Upper lobe of right lung (tissue), 1 donor: ENCODE measurements around the gene HMGB3. TPM values are rescaled to one million over a fixed set of nuclear protein-coding genes. Genes with fewer than 3 reads are reported as not detected.

Experiments
- ATAC-seq: fragments of 200-7000 bp; cut with Tn5 transposase; one replicate; pipeline ENCODE4 v1.9.1; 2020; ENCODE audit warnings: mild to moderate bottlenecking, moderate library complexity
- DNase-seq: peaks from one replicate; pipeline ENCODE4 v3.0.0-alpha.2; 2020
- H3K27ac ChIP-seq: fragments of 200-600 bp; one replicate; pipeline ENCODE4 v1.8.0; 2022
- H3K27me3 ChIP-seq: fragments of 200-600 bp; one replicate; pipeline ENCODE4 v1.8.0; 2022; ENCODE audit warnings: mild to moderate bottlenecking
- H3K36me3 ChIP-seq: fragments of 200-600 bp; one replicate; pipeline ENCODE4 v1.8.0; 2022
- H3K4me1 ChIP-seq: fragments of 200-600 bp; one replicate; pipeline ENCODE4 v1.8.0; 2022
- H3K4me3 ChIP-seq: fragments of 200-600 bp; one replicate; pipeline ENCODE4 v1.8.0; 2022; ENCODE audit warnings: mild to moderate bottlenecking
- H3K9me3 ChIP-seq: fragments of 200-600 bp; one replicate; pipeline ENCODE4 v1.8.0; 2022
- intact Hi-C: fragments of 100-400 bp; cut with DNase I; formaldehyde crosslinking; loops from one replicate; pipeline ENCODE4 v1.11.0; 2022
- total RNA-seq: library from RNA; stranded (reverse); fragmentation: NEBNext Ultra II Directional; extraction: Animal tissue kit (Norgen Biotek cat#: 25700); gene quantifications from one replicate; pipeline ENCODE4 v1.2.1, GENCODE V29; 2021
- TF ChIP-seq, protein P1 (sequence below): fragments of 200-600 bp; IDR thresholded peaks from one replicate; pipeline ENCODE4 v1.8.0; 2022; ENCODE audit warnings: antibody characterized with exemption
- donor health status: DM: no; HTN: yes; CAD: no; lungs with severe emphysema.

HMGB3 gene
- total RNA-seq, 1 donor from 2014 or later, result 19.5 TPM

DNA sequence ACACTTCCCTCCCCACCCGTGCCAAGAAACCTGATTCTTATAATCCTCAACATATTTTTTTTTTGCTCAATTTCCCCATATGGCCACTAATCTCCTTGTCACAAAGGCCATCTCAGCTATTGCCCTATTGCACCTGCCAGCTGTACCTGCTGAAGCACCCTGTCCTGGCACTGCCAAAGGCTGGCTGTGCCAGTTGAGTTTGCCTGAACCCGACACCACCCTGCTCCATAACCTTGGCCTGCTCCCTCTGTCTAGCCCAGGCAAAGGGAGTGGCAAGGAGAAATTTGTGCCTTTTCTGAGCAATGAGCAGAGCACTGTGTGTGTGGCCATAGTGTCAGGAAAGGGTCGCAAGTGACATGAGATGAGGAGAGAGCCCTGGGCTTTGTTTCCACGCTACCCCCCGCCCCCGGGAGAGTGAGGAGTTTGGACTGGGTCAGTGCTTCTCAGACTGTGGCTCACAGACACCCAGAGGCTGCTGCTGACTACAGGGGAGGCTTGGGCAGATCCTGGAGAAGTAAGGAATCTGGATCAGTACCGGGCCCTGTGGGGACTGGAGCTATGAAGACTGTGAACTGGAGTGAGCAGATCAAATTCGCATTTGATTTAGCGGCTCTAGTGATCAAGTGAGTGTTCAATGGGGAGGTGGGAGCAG, 42.2 kb upstream of the HMGB3 start:
- Histone ChIP-seq H3K9me3 (no peaks in the 10 kb centered on the region), H3K27ac (no peak overlapping the region), H3K36me3 (no peaks in the 10 kb centered on the region), H3K4me1 (no peaks in the 10 kb centered on the region), H3K4me3 (no peak overlapping the region), H3K27me3 (no peaks in the 10 kb centered on the region)
- no peak for DNase-seq
- TF ChIP-seq, protein P1, sequence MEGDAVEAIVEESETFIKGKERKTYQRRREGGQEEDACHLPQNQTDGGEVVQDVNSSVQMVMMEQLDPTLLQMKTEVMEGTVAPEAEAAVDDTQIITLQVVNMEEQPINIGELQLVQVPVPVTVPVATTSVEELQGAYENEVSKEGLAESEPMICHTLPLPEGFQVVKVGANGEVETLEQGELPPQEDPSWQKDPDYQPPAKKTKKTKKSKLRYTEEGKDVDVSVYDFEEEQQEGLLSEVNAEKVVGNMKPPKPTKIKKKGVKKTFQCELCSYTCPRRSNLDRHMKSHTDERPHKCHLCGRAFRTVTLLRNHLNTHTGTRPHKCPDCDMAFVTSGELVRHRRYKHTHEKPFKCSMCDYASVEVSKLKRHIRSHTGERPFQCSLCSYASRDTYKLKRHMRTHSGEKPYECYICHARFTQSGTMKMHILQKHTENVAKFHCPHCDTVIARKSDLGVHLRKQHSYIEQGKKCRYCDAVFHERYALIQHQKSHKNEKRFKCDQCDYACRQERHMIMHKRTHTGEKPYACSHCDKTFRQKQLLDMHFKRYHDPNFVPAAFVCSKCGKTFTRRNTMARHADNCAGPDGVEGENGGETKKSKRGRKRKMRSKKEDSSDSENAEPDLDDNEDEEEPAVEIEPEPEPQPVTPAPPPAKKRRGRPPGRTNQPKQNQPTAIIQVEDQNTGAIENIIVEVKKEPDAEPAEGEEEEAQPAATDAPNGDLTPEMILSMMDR, result no peak
- intact Hi-C loops, result no loop called here
- ATAC-seq, result no peak

DNA sequence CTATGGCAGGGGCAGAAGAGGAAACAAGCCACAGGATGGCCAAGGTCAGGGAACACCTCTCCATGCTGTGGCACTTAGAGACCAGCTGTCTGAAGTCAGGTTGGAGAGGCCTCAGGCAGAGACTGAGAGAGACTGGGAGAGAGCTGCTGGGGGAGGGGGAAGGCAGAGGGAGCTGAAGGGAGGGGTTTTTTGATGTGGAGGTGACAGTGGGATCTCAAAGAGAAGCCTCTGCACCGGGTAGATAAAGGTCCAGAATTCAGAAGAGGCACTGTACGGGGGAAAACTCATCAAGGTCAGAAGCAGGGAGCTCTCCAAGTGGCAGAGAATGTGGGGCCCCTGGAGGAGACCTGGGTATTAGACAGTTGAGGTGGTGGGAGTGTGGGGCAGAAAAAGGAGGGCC, 41.6 kb upstream of the HMGB3 start:
- intact Hi-C loops, result no loop called here
- TF ChIP-seq, protein P1, result no peak
- no peaks in the 10 kb centered on the region for H3K27me3 ChIP-seq

DNA sequence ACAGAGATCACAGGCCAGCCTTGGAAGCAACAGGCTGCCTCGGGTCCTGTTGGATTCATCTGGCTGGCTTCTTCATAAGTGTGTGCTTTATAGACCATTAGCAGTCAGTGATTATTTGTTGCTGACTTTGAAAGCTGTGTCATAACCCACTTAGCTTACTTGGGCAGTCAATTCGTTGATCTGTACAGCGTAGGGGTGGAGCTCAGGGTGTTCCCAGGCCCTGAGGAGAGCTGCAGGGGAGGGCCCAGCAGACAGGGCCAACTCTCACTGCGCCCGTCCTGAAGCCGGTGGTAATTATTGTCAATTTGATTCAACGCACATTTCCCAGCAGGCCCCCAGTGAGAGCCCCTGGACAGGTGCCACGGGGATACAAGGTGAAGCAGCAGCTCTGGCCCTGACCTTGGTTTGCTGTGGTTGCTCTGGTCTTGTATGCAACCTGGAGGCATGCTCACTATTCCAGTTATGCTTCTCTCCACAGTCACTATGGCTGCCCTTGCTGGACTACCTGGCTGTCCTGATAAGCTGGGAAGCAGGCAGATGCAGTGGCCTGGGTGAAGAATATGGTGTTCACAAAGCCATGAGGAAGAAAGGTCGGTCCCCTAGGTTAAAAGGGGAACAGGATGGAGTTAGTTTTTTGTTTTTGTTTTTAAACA, 40.1 kb upstream of the HMGB3 start:
- Histone ChIP-seq H3K27ac (no peak overlapping the region), H3K9me3 (no peaks in the 10 kb centered on the region), H3K4me1 (no peaks in the 10 kb centered on the region), H3K36me3 (no peaks in the 10 kb centered on the region), H3K4me3 (no peak overlapping the region), H3K27me3 (no peaks in the 10 kb centered on the region)
- TF ChIP-seq, protein P1, result no peak
- intact Hi-C loops, result no loop called here
- ATAC-seq, result no peak
- no peak for DNase-seq

More for the DNA sequence above, 41.6 kb upstream of the HMGB3 start:
- Histone ChIP-seq H3K27ac (no peak overlapping the region), H3K36me3 (no peaks in the 10 kb centered on the region), H3K4me1 (no peaks in the 10 kb centered on the region), H3K4me3 (no peak overlapping the region), H3K9me3 (no peaks in the 10 kb centered on the region)
- DNase-seq, result no peak
- ATAC-seq, result no peak

DNA sequence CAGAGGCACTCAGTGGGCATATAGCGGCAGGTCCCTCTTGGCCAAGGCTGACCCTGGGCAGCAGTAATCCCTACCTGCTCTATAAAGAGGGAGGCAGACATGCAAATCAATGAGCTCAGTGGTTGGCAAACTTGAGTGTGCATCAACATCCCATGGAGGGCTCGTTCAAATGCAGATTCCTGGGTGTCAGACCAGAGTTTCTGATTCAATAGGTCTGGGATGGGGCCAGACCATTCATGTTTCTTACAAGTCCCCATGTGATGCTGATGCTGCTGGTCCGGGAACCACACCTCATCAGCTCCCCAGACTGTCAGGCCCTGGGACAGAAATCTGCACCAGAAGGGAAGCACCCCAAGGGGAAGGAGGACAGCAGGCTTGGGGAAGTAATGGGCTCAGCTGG, 38.9 kb upstream of the HMGB3 start:
- no peak overlapping the region for H3K27ac ChIP-seq
- no peak for DNase-seq
- H3K9me3 ChIP-seq, result no peaks in the 10 kb centered on the region
- intact Hi-C loops, result no loop called here
- TF ChIP-seq, protein P1, result no peak
- H3K27me3 ChIP-seq, result no peaks in the 10 kb centered on the region
- no peak for ATAC-seq
- H3K4me3 ChIP-seq, result no peak overlapping the region
- no peaks in the 10 kb centered on the region for H3K36me3 ChIP-seq
- no peaks in the 10 kb centered on the region for H3K4me1 ChIP-seq

DNA sequence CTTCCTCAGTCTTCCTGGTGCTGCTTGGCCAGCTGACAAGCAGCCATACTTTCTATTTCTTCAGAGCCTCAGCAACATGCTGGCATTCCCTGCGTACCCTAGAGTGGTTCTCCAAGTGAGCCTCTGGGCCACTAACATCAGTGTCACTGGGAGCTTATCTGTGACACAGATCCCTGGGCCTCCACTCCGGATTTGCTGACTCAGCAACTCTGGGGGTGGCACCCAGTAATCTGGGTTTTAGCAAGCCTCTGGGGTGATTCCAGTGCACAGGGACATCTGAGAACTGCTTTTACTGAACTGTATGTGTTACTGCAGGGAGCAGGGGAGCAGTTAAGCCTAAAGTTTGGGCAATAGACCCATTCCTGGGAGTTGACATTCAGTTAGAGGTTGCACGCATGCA, 28.2 kb upstream of the HMGB3 start:
- TF ChIP-seq, protein P1, result no peak
- Histone ChIP-seq H3K27me3 (no peaks in the 10 kb centered on the region), H3K4me1 (no peaks in the 10 kb centered on the region), H3K4me3 (no peak overlapping the region), H3K27ac (no peak overlapping the region), H3K9me3 (no peaks in the 10 kb centered on the region), H3K36me3 (no peaks in the 10 kb centered on the region)
- intact Hi-C loops, result no loop called here
- ATAC-seq (no peak), DNase-seq (no peak)
